Esophagus muscularis mucosa (tissue), 3 donors: Measurements from ENCODE around the gene LGALS1.
"Not testable (repeated sequence)": the region's sequence is repeated elsewhere in the genome, so short reads cannot be mapped to it uniquely, and the experiment has no call there.

Experiments used
- POLR2A ChIP-seq: fragments of 450-650 bp; IDR thresholded peaks from one replicate; pipeline ENCODE4 v1.6.1; 2017; ENCODE audit warnings: antibody characterized with exemption, moderate library complexity, mild to moderate bottlenecking, low read depth
- POLR2AphosphoS5 ChIP-seq, 2 donors: sonication (generic); formaldehyde crosslinking; IDR thresholded peaks; one replicate each; pipeline ENCODE4 v1.6.1; 2017; ENCODE audit warnings: antibody characterized with exemption in 2 of 2
- TF ChIP-seq, protein P1 (sequence below), 3 experiments: fragments of 200-600 bp in 2 of 3; fragments of 450-650 bp in 1 of 3; sonication (generic) in 2 of 3; IDR thresholded peaks; one replicate each; pipeline ENCODE4 v1.5.1; 2017 to 2019; ENCODE audit warnings: antibody characterized with exemption in 3 of 3, mild to moderate bottlenecking in 2 of 3, moderate library complexity in 1 of 3

DNA sequence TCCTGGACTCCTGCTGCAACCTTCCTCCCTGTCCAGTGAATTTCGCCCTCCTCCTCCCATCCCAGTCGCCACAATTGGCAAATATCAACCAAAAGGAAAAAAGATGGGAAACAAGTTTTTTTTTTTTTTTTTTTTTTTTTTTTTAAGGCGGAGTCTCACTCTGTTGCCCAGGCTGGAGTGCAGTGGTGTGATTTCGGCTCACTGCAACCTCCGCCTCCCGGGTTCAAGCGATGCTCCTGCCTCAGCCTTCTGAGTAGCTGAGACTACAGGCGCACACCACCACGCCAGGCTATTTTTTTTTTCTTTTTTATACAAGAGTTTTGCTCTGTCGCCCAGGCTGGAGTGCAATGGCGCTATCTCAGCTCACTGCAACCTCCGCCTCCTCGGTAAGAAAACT is 20.8 kb downstream of the LGALS1 start:
- TF ChIP-seq, protein P1, sequence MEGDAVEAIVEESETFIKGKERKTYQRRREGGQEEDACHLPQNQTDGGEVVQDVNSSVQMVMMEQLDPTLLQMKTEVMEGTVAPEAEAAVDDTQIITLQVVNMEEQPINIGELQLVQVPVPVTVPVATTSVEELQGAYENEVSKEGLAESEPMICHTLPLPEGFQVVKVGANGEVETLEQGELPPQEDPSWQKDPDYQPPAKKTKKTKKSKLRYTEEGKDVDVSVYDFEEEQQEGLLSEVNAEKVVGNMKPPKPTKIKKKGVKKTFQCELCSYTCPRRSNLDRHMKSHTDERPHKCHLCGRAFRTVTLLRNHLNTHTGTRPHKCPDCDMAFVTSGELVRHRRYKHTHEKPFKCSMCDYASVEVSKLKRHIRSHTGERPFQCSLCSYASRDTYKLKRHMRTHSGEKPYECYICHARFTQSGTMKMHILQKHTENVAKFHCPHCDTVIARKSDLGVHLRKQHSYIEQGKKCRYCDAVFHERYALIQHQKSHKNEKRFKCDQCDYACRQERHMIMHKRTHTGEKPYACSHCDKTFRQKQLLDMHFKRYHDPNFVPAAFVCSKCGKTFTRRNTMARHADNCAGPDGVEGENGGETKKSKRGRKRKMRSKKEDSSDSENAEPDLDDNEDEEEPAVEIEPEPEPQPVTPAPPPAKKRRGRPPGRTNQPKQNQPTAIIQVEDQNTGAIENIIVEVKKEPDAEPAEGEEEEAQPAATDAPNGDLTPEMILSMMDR (IDR thresholded peaks at IDR 0.05) = not testable (repeated sequence)
- TF ChIP-seq POLR2A; POLR2AphosphoS5 (IDR thresholded peaks at IDR 0.05): not testable (repeated sequence)
